Vagina (tissue), 2 donors: ENCODE measurements around the gene ARHGAP26. TPM values are rescaled to one million over a fixed set of nuclear protein-coding genes. Genes with fewer than 3 reads are reported as not detected.

Experiments used
- DNase-seq, 2 donors: peaks; one replicate each; pipeline ENCODE4 v3.0.0-alpha.2; 2017; ENCODE audit errors: extremely low spot score in 2 of 2
- H3K27ac ChIP-seq: fragments of 200-600 bp; sonication (generic); one replicate; pipeline ENCODE4 v1.5.1; 2019
- H3K27me3 ChIP-seq: fragments of 200-600 bp; sonication (generic); one replicate; pipeline ENCODE4 v1.5.1; 2019
- H3K36me3 ChIP-seq, 2 donors: fragments of 200-600 bp; sonication (generic); one replicate each; pipeline ENCODE4 v1.5.1; 2017 to 2019
- H3K4me1 ChIP-seq: fragments of 200-600 bp; sonication (generic); one replicate; pipeline ENCODE4 v1.5.1; 2019
- H3K4me3 ChIP-seq, 2 donors: fragments of 200-600 bp; sonication (generic); 1 replicate in 1 of 2; 2 replicates in 1 of 2; pipeline ENCODE4 v1.5.1; 2016 to 2019
- H3K9me3 ChIP-seq: fragments of 200-600 bp; sonication (generic); one replicate; pipeline ENCODE4 v1.5.1; 2019
- POLR2A ChIP-seq, 2 donors: fragments of 450-650 bp; IDR thresholded peaks; one replicate each; pipeline ENCODE4 v1.6.1; 2017; ENCODE audit warnings: antibody characterized with exemption in 2 of 2, mild to moderate bottlenecking in 2 of 2, moderate library complexity in 2 of 2
- POLR2AphosphoS5 ChIP-seq, 2 donors: sonication (generic); formaldehyde crosslinking; IDR thresholded peaks; one replicate each; pipeline ENCODE4 v1.9.0; 2017; ENCODE audit warnings: antibody characterized with exemption in 2 of 2, mild to moderate bottlenecking in 2 of 2, low read depth in 1 of 2; ENCODE audit not compliant: insufficient read depth in 1 of 2
- intact Hi-C: fragments of 100-400 bp; cut with DNase I; formaldehyde crosslinking; loops from one replicate; pipeline ENCODE4 v1.15.1; 2023
- total RNA-seq: library from RNA; depleted of rRNA; stranded (reverse); fragments of >200 nt; gene quantifications from one replicate; pipeline ENCODE4 v1.2.3, GENCODE V29; 2016
- TF ChIP-seq, protein P1 (sequence below), 3 experiments: fragments of 450-650 bp in 2 of 3; fragments of 200-600 bp in 1 of 3; sonication (generic) in 1 of 3; IDR thresholded peaks; one replicate each; pipeline ENCODE4 v1.5.1; 2017 to 2019; ENCODE audit warnings: antibody characterized with exemption in 3 of 3, mild to moderate bottlenecking in 2 of 3, moderate library complexity in 2 of 3

Gene ARHGAP26
- total RNA-seq, 1 donor from 2014 or later = 42.5 TPM

DNA sequence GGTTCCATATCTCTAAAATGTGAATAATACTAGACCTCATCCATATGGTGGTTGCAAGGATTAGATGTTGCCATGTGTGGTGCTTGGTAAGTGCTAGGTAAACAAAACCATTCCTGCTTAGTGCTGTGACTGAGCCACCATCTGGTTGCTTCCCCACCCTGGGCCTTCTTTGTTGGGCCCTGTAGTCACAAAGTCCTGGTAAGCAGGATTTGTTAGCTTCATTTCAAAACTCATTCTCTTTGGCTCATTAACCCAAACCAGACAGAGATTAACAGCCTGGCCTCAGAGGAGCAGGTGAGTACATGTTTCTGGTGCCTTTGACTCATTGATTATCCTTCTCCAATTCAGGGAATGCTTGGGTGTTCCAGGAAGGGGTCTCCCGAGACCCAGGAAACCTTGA lies 240.2 kb downstream of the ARHGAP26 start:
- no peak for TF ChIP-seq POLR2AphosphoS5 (IDR thresholded peaks at IDR 0.05; ENCODE audit: insufficient read depth in 1 of 2, low read depth in 1 of 2)
- TF ChIP-seq, protein P1, sequence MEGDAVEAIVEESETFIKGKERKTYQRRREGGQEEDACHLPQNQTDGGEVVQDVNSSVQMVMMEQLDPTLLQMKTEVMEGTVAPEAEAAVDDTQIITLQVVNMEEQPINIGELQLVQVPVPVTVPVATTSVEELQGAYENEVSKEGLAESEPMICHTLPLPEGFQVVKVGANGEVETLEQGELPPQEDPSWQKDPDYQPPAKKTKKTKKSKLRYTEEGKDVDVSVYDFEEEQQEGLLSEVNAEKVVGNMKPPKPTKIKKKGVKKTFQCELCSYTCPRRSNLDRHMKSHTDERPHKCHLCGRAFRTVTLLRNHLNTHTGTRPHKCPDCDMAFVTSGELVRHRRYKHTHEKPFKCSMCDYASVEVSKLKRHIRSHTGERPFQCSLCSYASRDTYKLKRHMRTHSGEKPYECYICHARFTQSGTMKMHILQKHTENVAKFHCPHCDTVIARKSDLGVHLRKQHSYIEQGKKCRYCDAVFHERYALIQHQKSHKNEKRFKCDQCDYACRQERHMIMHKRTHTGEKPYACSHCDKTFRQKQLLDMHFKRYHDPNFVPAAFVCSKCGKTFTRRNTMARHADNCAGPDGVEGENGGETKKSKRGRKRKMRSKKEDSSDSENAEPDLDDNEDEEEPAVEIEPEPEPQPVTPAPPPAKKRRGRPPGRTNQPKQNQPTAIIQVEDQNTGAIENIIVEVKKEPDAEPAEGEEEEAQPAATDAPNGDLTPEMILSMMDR (IDR thresholded peaks at IDR 0.05) = no peak
- TF ChIP-seq POLR2A (IDR thresholded peaks at IDR 0.05) = no peak

DNA sequence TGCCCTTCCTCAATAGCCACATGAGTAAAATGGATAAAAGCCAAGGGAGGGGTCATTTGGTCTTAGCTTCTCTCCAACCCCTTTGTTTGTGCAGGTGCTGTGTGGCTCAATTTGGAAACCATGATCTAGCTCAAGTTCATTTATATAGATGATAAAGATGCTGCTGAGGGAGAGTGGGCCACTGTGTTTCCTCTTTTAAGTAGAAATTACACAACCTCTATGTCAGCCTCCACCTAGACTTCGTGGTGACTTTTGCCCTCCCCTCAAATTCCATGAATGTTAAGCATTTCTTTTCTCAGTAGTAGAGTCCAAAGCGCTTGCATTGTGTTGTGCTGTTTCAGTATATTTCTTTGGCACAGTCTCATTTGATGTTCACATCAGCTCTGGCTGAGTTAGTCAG lies 241.4 kb downstream of the ARHGAP26 start:
- no peak overlapping the region for H3K4me3 ChIP-seq
- H3K9me3 ChIP-seq = no peaks in the 10 kb centered on the region
- H3K27ac ChIP-seq = no peak overlapping the region
- H3K4me1 ChIP-seq = peaks cover 13% of the 10 kb centered on the region
- no peak for TF ChIP-seq POLR2AphosphoS5 (IDR thresholded peaks at IDR 0.05; ENCODE audit: insufficient read depth in 1 of 2, low read depth in 1 of 2)
- TF ChIP-seq, protein P1 (IDR thresholded peaks at IDR 0.05) = no peak
- TF ChIP-seq POLR2A (IDR thresholded peaks at IDR 0.05) = no peak
- H3K27me3 ChIP-seq = no peaks in the 10 kb centered on the region
- H3K36me3 ChIP-seq = no peaks in the 10 kb centered on the region
- DNase-seq = no peak
- intact Hi-C loops = loop anchor here (10.0 kb wide), 1 partner anchor 393 kb away; the partner anchor contains the start of gene NR3C1

More for the DNA sequence above, 240.2 kb downstream of the ARHGAP26 start:
- DNase-seq = no peak
- no peaks in the 10 kb centered on the region for H3K27me3 ChIP-seq
- H3K27ac ChIP-seq = no peak overlapping the region
- H3K4me1 ChIP-seq = peaks cover 15% of the 10 kb centered on the region
- intact Hi-C loops = loop anchor here (10.0 kb wide), 1 partner anchor 394 kb away; the partner anchor contains the start of gene NR3C1
- no peaks in the 10 kb centered on the region for H3K9me3 ChIP-seq
- H3K4me3 ChIP-seq = no peak overlapping the region
- H3K36me3 ChIP-seq = no peaks in the 10 kb centered on the region

DNA sequence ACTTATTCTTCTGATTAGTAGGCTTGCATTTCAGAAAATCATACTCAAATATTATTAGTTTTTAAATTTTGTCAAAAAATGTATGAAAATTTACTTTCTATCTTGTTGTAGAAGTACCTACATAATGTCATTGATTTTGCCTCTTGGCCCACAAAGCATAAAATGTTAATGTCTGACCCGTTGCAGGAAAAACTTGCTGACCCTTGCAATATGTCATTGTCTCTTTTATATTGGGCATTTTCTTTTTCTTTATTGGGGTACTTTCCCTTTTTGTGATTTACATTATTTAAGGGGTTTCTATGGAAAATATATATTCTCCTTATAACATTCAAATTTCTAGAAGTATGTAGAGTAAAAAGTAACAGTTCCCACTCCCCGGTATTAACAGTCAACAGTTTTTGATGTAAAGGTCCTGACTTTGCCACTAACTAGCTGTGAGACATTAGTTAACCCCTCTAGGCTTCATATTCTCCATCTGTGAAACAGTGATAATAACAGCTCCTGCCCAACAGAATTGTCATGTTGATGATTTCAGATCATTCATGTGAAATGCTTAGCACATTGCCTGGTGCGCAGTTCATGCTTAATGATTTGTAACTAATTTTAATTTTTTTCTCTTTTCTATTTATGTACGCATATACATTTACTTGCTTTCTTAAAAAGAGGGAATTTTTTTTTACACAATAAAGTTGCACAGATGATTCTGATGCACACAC lies 243.2 kb downstream of the ARHGAP26 start:
- peaks cover 6% of the 10 kb centered on the region for H3K4me1 ChIP-seq
- H3K9me3 ChIP-seq = no peaks in the 10 kb centered on the region
- intact Hi-C loops = loop anchor here (10.0 kb wide), 1 partner anchor 391 kb away; the partner anchor contains the start of gene NR3C1
- H3K36me3 ChIP-seq = no peaks in the 10 kb centered on the region
- no peak for TF ChIP-seq POLR2A (IDR thresholded peaks at IDR 0.05)
- TF ChIP-seq POLR2AphosphoS5 (IDR thresholded peaks at IDR 0.05; ENCODE audit: insufficient read depth in 1 of 2, low read depth in 1 of 2) = no peak
- TF ChIP-seq, protein P1 (IDR thresholded peaks at IDR 0.05) = no peak
- no peaks in the 10 kb centered on the region for H3K27me3 ChIP-seq
- no peak for DNase-seq
- no peak overlapping the region for H3K27ac ChIP-seq
- H3K4me3 ChIP-seq = no peak overlapping the region

DNA sequence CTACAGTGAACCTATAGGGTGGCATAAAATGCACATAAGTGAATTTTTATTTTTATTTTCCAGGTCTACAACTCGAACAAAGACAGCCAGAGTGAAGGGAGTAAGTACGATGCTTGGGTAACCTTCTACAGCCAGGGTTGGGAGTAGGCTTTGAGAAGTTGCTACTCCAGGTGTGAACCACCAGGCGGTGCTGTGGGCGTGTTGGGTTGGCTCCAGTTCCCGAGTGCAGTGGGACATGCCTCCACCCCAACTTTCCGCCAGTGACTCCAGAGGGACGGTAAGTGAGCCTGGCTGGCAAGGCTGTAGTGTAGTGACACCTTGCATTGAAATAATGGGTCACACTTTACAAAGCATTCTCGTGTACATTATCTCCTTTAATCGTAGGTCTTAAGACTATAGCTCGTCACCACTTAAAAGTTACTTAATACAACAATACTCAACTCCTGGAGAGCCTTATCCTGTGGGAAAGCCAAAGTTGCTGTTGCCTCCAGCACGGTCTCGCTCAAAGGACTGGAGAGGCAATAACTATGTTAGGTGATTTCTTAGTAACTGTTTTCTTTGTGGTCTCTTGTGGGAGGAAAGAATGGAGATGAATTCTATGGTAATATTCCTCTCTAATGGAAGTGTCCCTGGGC lies 244.0 kb downstream of the ARHGAP26 start:
- intact Hi-C loops = loop anchor here (10.0 kb wide), 1 partner anchor 391 kb away; the partner anchor contains the start of gene NR3C1
- Histone ChIP-seq H3K9me3 (no peaks in the 10 kb centered on the region), H3K36me3 (no peaks in the 10 kb centered on the region), H3K4me1 (peaks cover 6% of the 10 kb centered on the region), H3K27me3 (no peaks in the 10 kb centered on the region), H3K4me3 (no peak overlapping the region), H3K27ac (no peak overlapping the region)
- TF ChIP-seq, protein P1 (IDR thresholded peaks at IDR 0.05) = no peak
- TF ChIP-seq POLR2AphosphoS5 (IDR thresholded peaks at IDR 0.05; ENCODE audit: insufficient read depth in 1 of 2, low read depth in 1 of 2) = no peak
- no peak for DNase-seq
